H9 (cell line): Measurements from ENCODE around the gene FEV. TPM values are rescaled to one million over a fixed set of nuclear protein-coding genes. Genes with fewer than 3 reads are reported as not detected.

Source experiments
- DNase-seq: peaks from one replicate; pipeline ENCODE4 v3.0.0-alpha.2; 2017
- H2AFZ ChIP-seq: one replicate; pipeline ENCODE4 v1.6.1; 2013; ENCODE audit warnings: mild to moderate bottlenecking, low read length, control low read depth, moderate library complexity
- H2AK5ac ChIP-seq: 2 replicates; pipeline ENCODE4 v1.6.1; 2013; ENCODE audit warnings: low read length, control low read depth, mixed read lengths; ENCODE audit not compliant: insufficient read length
- H2BK120ac ChIP-seq: one replicate; pipeline ENCODE4 v1.6.1; 2013; ENCODE audit warnings: low read depth, mild to moderate bottlenecking, low read length, control low read depth, inconsistent platforms; ENCODE audit not compliant: poor library complexity, severe bottlenecking
- H2BK12ac ChIP-seq: 2 replicates; pipeline ENCODE4 v1.6.1; 2013; ENCODE audit warnings: low read length, control low read depth, mixed read lengths, low read depth; ENCODE audit not compliant: insufficient read length
- H2BK15ac ChIP-seq: 2 replicates; pipeline ENCODE4 v1.6.1; 2013; ENCODE audit warnings: low read depth, low read length, control low read depth
- H2BK20ac ChIP-seq: one replicate; pipeline ENCODE4 v1.6.1; 2013; ENCODE audit warnings: low read depth, mild to moderate bottlenecking, low read length, control low read depth, inconsistent platforms; ENCODE audit not compliant: poor library complexity, severe bottlenecking
- H2BK5ac ChIP-seq: 2 replicates; pipeline ENCODE4 v1.6.1; 2013; ENCODE audit warnings: low read length, control low read depth, mixed read lengths; ENCODE audit not compliant: insufficient read length
- H3K14ac ChIP-seq: 2 replicates; pipeline ENCODE4 v1.6.1; 2013; ENCODE audit warnings: low read length, control low read depth; ENCODE audit not compliant: insufficient read depth
- H3K18ac ChIP-seq: 2 replicates; pipeline ENCODE4 v1.6.1; 2013; ENCODE audit warnings: low read depth, mild to moderate bottlenecking, mixed read lengths, low read length, control low read depth; ENCODE audit not compliant: insufficient read length
- H3K23ac ChIP-seq: 2 replicates; pipeline ENCODE4 v1.6.1; 2013; ENCODE audit warnings: low read length, control low read depth, mixed read lengths, low read depth; ENCODE audit not compliant: insufficient read length
- H3K23me2 ChIP-seq: 2 replicates; pipeline ENCODE4 v1.6.1; 2013; ENCODE audit warnings: low read depth, mild to moderate bottlenecking, mixed read lengths, low read length, control low read depth; ENCODE audit not compliant: insufficient read length, poor library complexity, severe bottlenecking
- H3K27ac ChIP-seq: 2 replicates; pipeline ENCODE4 v1.5.1; 2013; ENCODE audit warnings: low read length, control low read depth, mixed read lengths, low read depth; ENCODE audit not compliant: insufficient read length
- H3K27me3 ChIP-seq: 2 replicates; pipeline ENCODE4 v1.6.1; 2013; ENCODE audit warnings: low read length, control low read depth, inconsistent platforms; ENCODE audit not compliant: insufficient read depth
- H3K4ac ChIP-seq: 2 replicates; pipeline ENCODE4 v1.6.1; 2013; ENCODE audit warnings: low read depth, mild to moderate bottlenecking, control low read depth, inconsistent platforms, low read length, moderate library complexity
- H3K4me1 ChIP-seq: 2 replicates; pipeline ENCODE4 v1.6.1; 2013; ENCODE audit warnings: low read length, control low read depth, inconsistent platforms; ENCODE audit not compliant: insufficient read depth
- H3K4me2 ChIP-seq: 2 replicates; pipeline ENCODE4 v1.6.1; 2013; ENCODE audit warnings: low read length, control low read depth, mixed read lengths; ENCODE audit not compliant: insufficient read length, insufficient read depth
- H3K56ac ChIP-seq: 2 replicates; pipeline ENCODE4 v1.6.1; 2013; ENCODE audit warnings: low read depth, mild to moderate bottlenecking, mixed read lengths, low read length, control low read depth; ENCODE audit not compliant: insufficient read length
- H3K79me1 ChIP-seq: 2 replicates; pipeline ENCODE4 v1.6.1; 2013; ENCODE audit warnings: low read depth, mild to moderate bottlenecking, moderate library complexity, low read length, control low read depth, inconsistent platforms; ENCODE audit not compliant: insufficient read depth, poor library complexity, severe bottlenecking
- H3K79me2 ChIP-seq: 2 replicates; pipeline ENCODE4 v1.6.1; 2013; ENCODE audit warnings: low read length, control low read depth, inconsistent platforms; ENCODE audit not compliant: insufficient read depth
- H3K9ac ChIP-seq: 2 replicates; pipeline ENCODE4 v1.6.1; 2013; ENCODE audit warnings: low read length, control low read depth, mixed read lengths; ENCODE audit not compliant: insufficient read length; ENCODE audit errors: extremely low read depth
- H3K9me3 ChIP-seq: one replicate; pipeline ENCODE4 v1.6.1; 2013; ENCODE audit warnings: low read depth, low read length, inconsistent platforms; ENCODE audit not compliant: control insufficient read depth
- H3T11ph ChIP-seq: one replicate; pipeline ENCODE4 v1.6.1; 2013; ENCODE audit warnings: mild to moderate bottlenecking, low read length, control low read depth, inconsistent platforms
- H4K20me1 ChIP-seq: one replicate; pipeline ENCODE4 v1.6.1; 2013; ENCODE audit not compliant: control insufficient read depth, insufficient read length, insufficient read depth
- H4K5ac ChIP-seq: 2 replicates; pipeline ENCODE4 v1.6.1; 2013; ENCODE audit warnings: low read depth, mild to moderate bottlenecking, mixed read lengths, low read length, control low read depth; ENCODE audit not compliant: insufficient read length
- H4K8ac ChIP-seq: replicated peaks from 2 replicates; pipeline ENCODE4 v1.6.1; 2013; ENCODE audit warnings: low read length, control low read depth, mixed read lengths, low read depth; ENCODE audit not compliant: insufficient read length
- H4K91ac ChIP-seq: 2 replicates; pipeline ENCODE4 v1.6.1; 2013; ENCODE audit warnings: low read depth, mild to moderate bottlenecking, moderate library complexity, mixed read lengths, low read length, control low read depth; ENCODE audit not compliant: insufficient read length
- H3K27ac Mint-ChIP-seq, 3 experiments: 2 replicates in 2 of 3; 3 replicates in 1 of 3; pipeline ENCODE4 v1.8.0; 2020 to 2021; ENCODE audit warnings: mixed read lengths in 3 of 3, mild to moderate bottlenecking in 1 of 3, moderate library complexity in 1 of 3
- H3K27me3 Mint-ChIP-seq: 2 replicates; pipeline ENCODE4 v1.8.0; 2021; ENCODE audit warnings: low read depth, mild to moderate bottlenecking, moderate library complexity, mixed read lengths
- H3K36me3 Mint-ChIP-seq, 3 experiments: 2 replicates in 2 of 3; 3 replicates in 1 of 3; pipeline ENCODE4 v1.8.0; 2020 to 2021; ENCODE audit warnings: low read depth in 3 of 3, mixed read lengths in 3 of 3; ENCODE audit not compliant: insufficient read depth in 1 of 3
- H3K4me1 Mint-ChIP-seq, 2 experiments: 2 replicates each; pipeline ENCODE4 v1.8.0; 2020; ENCODE audit warnings: mixed read lengths in 2 of 2
- H3K4me3 Mint-ChIP-seq, 2 experiments: 2 replicates in 1 of 2; 3 replicates in 1 of 2; pipeline ENCODE4 v1.8.0; 2020 to 2021; ENCODE audit warnings: mild to moderate bottlenecking in 2 of 2, mixed read lengths in 2 of 2, moderate library complexity in 1 of 2
- H3K9me3 Mint-ChIP-seq, 2 experiments: 2 replicates in 1 of 2; 3 replicates in 1 of 2; pipeline ENCODE4 v1.8.0; 2020; ENCODE audit warnings: mild to moderate bottlenecking in 2 of 2, mixed read lengths in 2 of 2, moderate library complexity in 1 of 2
- CTCF ChIP-seq: fragments of 200-600 bp; sonication (generic); conservative IDR thresholded peaks from 3 replicates; pipeline ENCODE4 v1.8.0; 2021; ENCODE audit warnings: antibody characterized with exemption, mild to moderate bottlenecking
- WGBS: extraction: QIAGEN DNeasy Blood & Tissue Kit; methylation state at CpG from one replicate; pipeline ENCODE4 v1.1.7; 2013; ENCODE audit warnings: missing lambda C conversion rate, low lambda C conversion rate, mixed read lengths; ENCODE audit not compliant: insufficient read length; ENCODE audit errors: extremely low coverage; 5-methylcytosine and 5-hydroxymethylcytosine counted together
- total RNA-seq: library from RNA; stranded (reverse); gene quantifications from 2 replicates; pipeline ENCODE4 v1.2.1, GENCODE V29; 2021

Gene FEV
- total RNA-seq, 1 experiment from 2014 or later, result not detected

GRCh38 chr2:218990612-218991011 is 5.6 kb upstream of the FEV start:
- Histone ChIP-seq H3K79me2 (no peaks in the 10 kb centered on the region), H3K4me1 (no peaks in the 10 kb centered on the region), H3K79me1 (no peaks in the 10 kb centered on the region), H3K4ac (no peak overlapping the region), H4K8ac (no peak overlapping the region), H2BK20ac (no peak overlapping the region), H3T11ph (no peak overlapping the region), H3K23me2 (no peaks in the 10 kb centered on the region), H3K14ac (no peak overlapping the region; the same call in 1 of the 2 replicates), H3K18ac (no peak overlapping the region), H2BK12ac (no peak overlapping the region), H3K9me3 (no peaks in the 10 kb centered on the region), H3K27ac (no peak overlapping the region), H3K23ac (no peak overlapping the region), H4K20me1 (no peaks in the 10 kb centered on the region), H2BK5ac (no peak overlapping the region), H2AFZ (no peak overlapping the region), H3K27me3 (peaks cover 99% of the 10 kb centered on the region), H4K5ac (no peak overlapping the region), H3K9ac (no peak overlapping the region), H3K56ac (no peak overlapping the region), H4K91ac (no peak overlapping the region), H3K4me2 (no peak overlapping the region), H2BK15ac (no peak overlapping the region), H2AK5ac (no peak overlapping the region), H2BK120ac (no peak overlapping the region)
- H3K4me1 Mint-ChIP-seq, result peaks cover 3 to 18% of the 10 kb centered on the region in 2 experiments
- peaks cover 2 to 4% of the 10 kb centered on the region in 2 experiments; a peak in 4 of 5 replicates for H3K9me3 Mint-ChIP-seq
- no CpG with 5 or more reads among the region's 6 CpGs for WGBS
- no peak overlapping the region for H3K27ac Mint-ChIP-seq
- peaks cover 99% of the 10 kb centered on the region for H3K27me3 Mint-ChIP-seq
- no peak for DNase-seq
- no peak for TF ChIP-seq CTCF
- H3K36me3 Mint-ChIP-seq, result peaks cover 0 to 3% (median 0%) of the 10 kb centered on the region in 3 experiments; a peak in 2 of 7 replicates
- H3K4me3 Mint-ChIP-seq, result no peak overlapping the region
